ENCODE results near the gene PCLO. TPM values are rescaled to one million over a fixed set of nuclear protein-coding genes. Genes with fewer than 3 reads are reported as not detected.

Gene PCLO
- total RNA-seq, 4 donors from 2014 or later = 4.9 to 7.4 (median 6.1) TPM

GRCh38 chr7:82945480-82945879 is 217.2 kb downstream of the PCLO start:
- no peak overlapping the region for H3K27ac ChIP-seq
- no peak for DNase-seq (ENCODE audit: low spot score in 2 of 2)
- H3K27me3 ChIP-seq = no peaks in the 10 kb centered on the region
- TF ChIP-seq CTCF (IDR thresholded peaks at IDR 0.05) (no peak), POLR2AphosphoS5 (IDR thresholded peaks at IDR 0.05) (no peak), POLR2A (IDR thresholded peaks at IDR 0.05) (no peak), EP300 (IDR thresholded peaks at IDR 0.05) (no peak)
- no peak overlapping the region for H3K4me3 ChIP-seq
- WGBS = 77% methylated on average over 3 of the region's 3 CpGs
- no peaks in the 10 kb centered on the region for H3K9me3 ChIP-seq
- no peaks in the 10 kb centered on the region for H3K36me3 ChIP-seq
- no peaks in the 10 kb centered on the region for H3K4me1 ChIP-seq

GRCh38 chr7:82945056-82945455 is 217.6 kb downstream of the PCLO start:
- Histone ChIP-seq H3K27ac (no peak overlapping the region), H3K9me3 (no peaks in the 10 kb centered on the region), H3K36me3 (no peaks in the 10 kb centered on the region), H3K4me1 (no peaks in the 10 kb centered on the region), H3K27me3 (no peaks in the 10 kb centered on the region), H3K4me3 (no peak overlapping the region)
- no peak for DNase-seq (ENCODE audit: low spot score in 2 of 2)
- WGBS = 74% methylated on average over 4 of the region's 4 CpGs
- no peak for TF ChIP-seq POLR2AphosphoS5 (IDR thresholded peaks at IDR 0.05)
- TF ChIP-seq CTCF (IDR thresholded peaks at IDR 0.05) = no peak
- no peak for TF ChIP-seq POLR2A (IDR thresholded peaks at IDR 0.05)
- TF ChIP-seq EP300 (IDR thresholded peaks at IDR 0.05) = no peak

GRCh38 chr7:82932516-82932915 is 230.2 kb downstream of the PCLO start:
- Histone ChIP-seq H3K9me3 (no peaks in the 10 kb centered on the region), H3K4me3 (no peak overlapping the region), H3K36me3 (no peaks in the 10 kb centered on the region), H3K27ac (no peak overlapping the region), H3K27me3 (no peaks in the 10 kb centered on the region), H3K4me1 (no peaks in the 10 kb centered on the region)
- WGBS = 89% methylated on average over 1 of the region's 1 CpG
- no peak for DNase-seq (ENCODE audit: low spot score in 2 of 2)
- no peak for TF ChIP-seq POLR2AphosphoS5 (IDR thresholded peaks at IDR 0.05)

GRCh38 chr7:82926477-82926876 is 236.2 kb downstream of the PCLO start:
- WGBS = 91% methylated on average over 2 of the region's 2 CpGs
- no peaks in the 10 kb centered on the region for H3K27me3 ChIP-seq
- no peaks in the 10 kb centered on the region for H3K9me3 ChIP-seq
- no peak overlapping the region for H3K27ac ChIP-seq
- no peak overlapping the region for H3K4me3 ChIP-seq
- TF ChIP-seq EP300 (IDR thresholded peaks at IDR 0.05) (no peak), CTCF (IDR thresholded peaks at IDR 0.05) (no peak), POLR2AphosphoS5 (IDR thresholded peaks at IDR 0.05) (no peak), POLR2A (IDR thresholded peaks at IDR 0.05) (no peak)
- no peaks in the 10 kb centered on the region for H3K36me3 ChIP-seq
- no peaks in the 10 kb centered on the region for H3K4me1 ChIP-seq
- no peak for DNase-seq (ENCODE audit: low spot score in 2 of 2)

GRCh38 chr7:82925331-82925730 is 237.4 kb downstream of the PCLO start:
- Histone ChIP-seq H3K27me3 (no peaks in the 10 kb centered on the region), H3K4me1 (no peaks in the 10 kb centered on the region), H3K4me3 (no peak overlapping the region), H3K9me3 (no peaks in the 10 kb centered on the region), H3K36me3 (no peaks in the 10 kb centered on the region), H3K27ac (no peak overlapping the region)
- DNase-seq (ENCODE audit: low spot score in 2 of 2) = no peak
- TF ChIP-seq POLR2AphosphoS5 (IDR thresholded peaks at IDR 0.05) (no peak), EP300 (IDR thresholded peaks at IDR 0.05) (no peak), CTCF (IDR thresholded peaks at IDR 0.05) (no peak), POLR2A (IDR thresholded peaks at IDR 0.05) (no peak)

- TF ChIP-seq POLR2AphosphoS5 (IDR thresholded peaks at IDR 0.05) = no peak
- no peak for TF ChIP-seq CTCF (IDR thresholded peaks at IDR 0.05)
- no peak for TF ChIP-seq EP300 (IDR thresholded peaks at IDR 0.05)
- no peak for TF ChIP-seq POLR2A (IDR thresholded peaks at IDR 0.05)
- no peaks in the 10 kb centered on the region for H3K27me3 ChIP-seq
- H3K27ac ChIP-seq = no peak overlapping the region
- no peak for DNase-seq (ENCODE audit: low spot score in 2 of 2)
- no peak overlapping the region for H3K4me3 ChIP-seq
- no peaks in the 10 kb centered on the region for H3K4me1 ChIP-seq
- WGBS = 88% methylated on average over 1 of the region's 1 CpG
- H3K9me3 ChIP-seq = no peaks in the 10 kb centered on the region
- no peaks in the 10 kb centered on the region for H3K36me3 ChIP-seq
Observed at GRCh38 chr7:82906502-82906901, 256.2 kb downstream of the PCLO start.
